IPS DF 19.7 (cell line): ENCODE data around the gene CCDC80.
"Not testable (repeated sequence)": the region's sequence is repeated elsewhere in the genome, so short reads cannot be mapped to it uniquely, and the experiment has no call there.

Experiments
- DNase-seq: peaks from one replicate; pipeline ENCODE4 v3.0.0-alpha.2; 2013; ENCODE audit warnings: low read depth, low spot score

Gene CCDC80

GRCh38 chr3:112640930-112641801 is at the start of gene CCDC80:
Gene CCDC80, minus strand, starts transcription at chr3:112641143. Its CDS starts 1,238 bp downstream, at chr3:112639905.
- DNase-seq, result no peak

GRCh38 chr3:112689989-112690388 is 49.0 kb upstream of the CCDC80 start:
- no peak for DNase-seq

GRCh38 chr3:112689385-112689784 is 48.4 kb upstream of the CCDC80 start:
- no peak for DNase-seq

GRCh38 chr3:112688819-112689218 is 47.9 kb upstream of the CCDC80 start:
- DNase-seq, result no peak

- DNase-seq, result no peak
Measured at GRCh38 chr3:112688085-112688769, 47.3 kb upstream of the CCDC80 start.

GRCh38 chr3:112687616-112688015 is 46.7 kb upstream of the CCDC80 start:
- DNase-seq, result no peak

- no peak for DNase-seq
Measured at GRCh38 chr3:112687211-112687610, 46.3 kb upstream of the CCDC80 start.

GRCh38 chr3:112685956-112686799 is 45.2 kb upstream of the CCDC80 start:
- DNase-seq, result no peak

GRCh38 chr3:112685420-112685819 is 44.5 kb upstream of the CCDC80 start:
- DNase-seq, result no peak

GRCh38 chr3:112682361-112682760 is 41.4 kb upstream of the CCDC80 start:
- DNase-seq, result no peak

GRCh38 chr3:112681822-112682325 is 40.9 kb upstream of the CCDC80 start:
- DNase-seq, result no peak

GRCh38 chr3:112676659-112677234 is 35.8 kb upstream of the CCDC80 start:
- DNase-seq, result no peak

GRCh38 chr3:112675943-112676535 is 35.1 kb upstream of the CCDC80 start:
- DNase-seq, result no peak

GRCh38 chr3:112675349-112675748 is 34.4 kb upstream of the CCDC80 start:
- no peak for DNase-seq

GRCh38 chr3:112672716-112673541 is 32.0 kb upstream of the CCDC80 start:
- DNase-seq, result no peak

GRCh38 chr3:112671930-112672715 is 31.2 kb upstream of the CCDC80 start:
- DNase-seq, result no peak

GRCh38 chr3:112670824-112671223 is 29.9 kb upstream of the CCDC80 start:
- DNase-seq, result no peak

- DNase-seq, result no peak
Measured at GRCh38 chr3:112667599-112667998, 26.7 kb upstream of the CCDC80 start.

GRCh38 chr3:112665009-112665408 is 24.1 kb upstream of the CCDC80 start:
- not testable (repeated sequence) for DNase-seq
